ENCODE measurements around the gene ZNF48.

Gene ZNF48

DNA sequence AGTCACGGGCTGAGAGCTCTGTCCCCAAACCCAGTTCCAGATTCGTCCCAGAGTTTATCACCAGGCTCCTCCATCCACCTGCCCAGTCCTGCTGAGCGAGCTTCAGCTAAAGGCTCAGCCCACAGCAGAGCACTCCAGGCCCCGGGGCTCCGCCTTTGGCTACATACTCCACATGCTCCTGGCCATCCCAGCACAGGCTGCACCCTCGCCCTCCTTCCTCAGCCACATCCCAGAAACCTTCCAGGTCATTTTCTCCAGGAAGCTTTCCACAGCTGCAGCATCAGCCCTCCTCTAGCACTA is 35.4 kb upstream of the ZNF48 start:
- TF ChIP-seq, protein P1, sequence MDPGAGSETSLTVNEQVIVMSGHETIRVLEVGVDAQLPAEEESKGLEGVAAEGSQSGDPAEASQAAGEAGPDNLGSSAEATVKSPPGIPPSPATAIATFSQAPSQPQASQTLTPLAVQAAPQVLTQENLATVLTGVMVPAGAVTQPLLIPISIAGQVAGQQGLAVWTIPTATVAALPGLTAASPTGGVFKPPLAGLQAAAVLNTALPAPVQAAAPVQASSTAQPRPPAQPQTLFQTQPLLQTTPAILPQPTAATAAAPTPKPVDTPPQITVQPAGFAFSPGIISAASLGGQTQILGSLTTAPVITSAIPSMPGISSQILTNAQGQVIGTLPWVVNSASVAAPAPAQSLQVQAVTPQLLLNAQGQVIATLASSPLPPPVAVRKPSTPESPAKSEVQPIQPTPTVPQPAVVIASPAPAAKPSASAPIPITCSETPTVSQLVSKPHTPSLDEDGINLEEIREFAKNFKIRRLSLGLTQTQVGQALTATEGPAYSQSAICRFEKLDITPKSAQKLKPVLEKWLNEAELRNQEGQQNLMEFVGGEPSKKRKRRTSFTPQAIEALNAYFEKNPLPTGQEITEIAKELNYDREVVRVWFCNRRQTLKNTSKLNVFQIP (CRISPR knock-in tag; IDR thresholded peaks at IDR 0.05; ENCODE audit: borderline replicate concordance, low read depth), result no peak
- TF ChIP-seq, protein P2, sequence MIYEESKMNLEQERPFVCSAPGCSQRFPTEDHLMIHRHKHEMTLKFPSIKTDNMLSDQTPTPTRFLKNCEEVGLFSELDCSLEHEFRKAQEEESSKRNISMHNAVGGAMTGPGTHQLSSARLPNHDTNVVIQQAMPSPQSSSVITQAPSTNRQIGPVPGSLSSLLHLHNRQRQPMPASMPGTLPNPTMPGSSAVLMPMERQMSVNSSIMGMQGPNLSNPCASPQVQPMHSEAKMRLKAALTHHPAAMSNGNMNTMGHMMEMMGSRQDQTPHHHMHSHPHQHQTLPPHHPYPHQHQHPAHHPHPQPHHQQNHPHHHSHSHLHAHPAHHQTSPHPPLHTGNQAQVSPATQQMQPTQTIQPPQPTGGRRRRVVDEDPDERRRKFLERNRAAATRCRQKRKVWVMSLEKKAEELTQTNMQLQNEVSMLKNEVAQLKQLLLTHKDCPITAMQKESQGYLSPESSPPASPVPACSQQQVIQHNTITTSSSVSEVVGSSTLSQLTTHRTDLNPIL (CRISPR knock-in tag; IDR thresholded peaks at IDR 0.05; ENCODE audit: low read depth), result no peak
- TF ChIP-seq ISL1 (CRISPR knock-in tag; IDR thresholded peaks at IDR 0.05) (no peak), ZNF8 (CRISPR knock-in tag; IDR thresholded peaks at IDR 0.05) (no peak), RARB (CRISPR knock-in tag; IDR thresholded peaks at IDR 0.05) (no peak), BACH2 (CRISPR knock-in tag; IDR thresholded peaks at IDR 0.05; ENCODE audit: borderline replicate concordance) (no peak), OSR1 (CRISPR knock-in tag; IDR thresholded peaks at IDR 0.05) (no peak), SNAI2 (CRISPR knock-in tag; IDR thresholded peaks at IDR 0.05) (no peak), TCF4 (CRISPR knock-in tag; IDR thresholded peaks at IDR 0.05; ENCODE audit: borderline replicate concordance) (no peak), GLIS3 (CRISPR knock-in tag; IDR thresholded peaks at IDR 0.05) (no peak), ESRRG (CRISPR knock-in tag; IDR thresholded peaks at IDR 0.05) (no peak), ZNF565 (CRISPR knock-in tag; conservative IDR thresholded peaks at IDR 0.05; ENCODE audit: low read depth) (no peak), ZNF70 (CRISPR knock-in tag; IDR thresholded peaks at IDR 0.05) (no peak), ARNTL (CRISPR knock-in tag; IDR thresholded peaks at IDR 0.05; ENCODE audit: borderline replicate concordance, low read depth) (no peak)
- TF ChIP-seq, protein P3, sequence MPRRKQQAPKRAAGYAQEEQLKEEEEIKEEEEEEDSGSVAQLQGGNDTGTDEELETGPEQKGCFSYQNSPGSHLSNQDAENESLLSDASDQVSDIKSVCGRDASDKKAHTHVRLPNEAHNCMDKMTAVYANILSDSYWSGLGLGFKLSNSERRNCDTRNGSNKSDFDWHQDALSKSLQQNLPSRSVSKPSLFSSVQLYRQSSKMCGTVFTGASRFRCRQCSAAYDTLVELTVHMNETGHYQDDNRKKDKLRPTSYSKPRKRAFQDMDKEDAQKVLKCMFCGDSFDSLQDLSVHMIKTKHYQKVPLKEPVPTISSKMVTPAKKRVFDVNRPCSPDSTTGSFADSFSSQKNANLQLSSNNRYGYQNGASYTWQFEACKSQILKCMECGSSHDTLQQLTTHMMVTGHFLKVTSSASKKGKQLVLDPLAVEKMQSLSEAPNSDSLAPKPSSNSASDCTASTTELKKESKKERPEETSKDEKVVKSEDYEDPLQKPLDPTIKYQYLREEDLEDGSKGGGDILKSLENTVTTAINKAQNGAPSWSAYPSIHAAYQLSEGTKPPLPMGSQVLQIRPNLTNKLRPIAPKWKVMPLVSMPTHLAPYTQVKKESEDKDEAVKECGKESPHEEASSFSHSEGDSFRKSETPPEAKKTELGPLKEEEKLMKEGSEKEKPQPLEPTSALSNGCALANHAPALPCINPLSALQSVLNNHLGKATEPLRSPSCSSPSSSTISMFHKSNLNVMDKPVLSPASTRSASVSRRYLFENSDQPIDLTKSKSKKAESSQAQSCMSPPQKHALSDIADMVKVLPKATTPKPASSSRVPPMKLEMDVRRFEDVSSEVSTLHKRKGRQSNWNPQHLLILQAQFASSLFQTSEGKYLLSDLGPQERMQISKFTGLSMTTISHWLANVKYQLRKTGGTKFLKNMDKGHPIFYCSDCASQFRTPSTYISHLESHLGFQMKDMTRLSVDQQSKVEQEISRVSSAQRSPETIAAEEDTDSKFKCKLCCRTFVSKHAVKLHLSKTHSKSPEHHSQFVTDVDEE (CRISPR knock-in tag; IDR thresholded peaks at IDR 0.05), result no peak
- ATAC-seq, result no peak

DNA sequence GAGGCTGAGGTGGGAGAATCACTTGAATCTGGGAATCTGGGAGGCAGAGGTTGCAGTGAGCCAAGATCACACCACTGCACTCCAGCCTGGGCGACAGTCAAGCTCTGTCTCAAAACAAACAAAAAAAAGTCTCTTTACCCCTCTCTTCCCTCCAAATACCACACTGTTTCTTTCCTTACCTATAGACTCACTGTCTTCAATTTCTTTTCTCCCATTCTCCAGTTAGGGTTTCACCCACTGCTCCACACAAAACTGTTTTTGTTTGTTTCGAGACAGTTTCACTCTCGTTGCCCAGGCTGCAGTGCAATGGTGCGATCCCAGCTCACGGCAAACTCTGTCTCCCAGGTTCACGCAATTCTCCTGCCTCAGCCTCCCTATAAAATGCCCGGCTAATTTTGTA is 34.0 kb upstream of the ZNF48 start:
- no peak for ATAC-seq
- TF ChIP-seq ISL1 (CRISPR knock-in tag; IDR thresholded peaks at IDR 0.05) (no peak), SNAI2 (CRISPR knock-in tag; IDR thresholded peaks at IDR 0.05) (no peak), ZFP30 (CRISPR knock-in tag; IDR thresholded peaks at IDR 0.05) (no peak), CSDC2 (CRISPR knock-in tag; IDR thresholded peaks at IDR 0.05) (no peak), TCF4 (CRISPR knock-in tag; IDR thresholded peaks at IDR 0.05; ENCODE audit: borderline replicate concordance) (no peak), GLIS3 (CRISPR knock-in tag; IDR thresholded peaks at IDR 0.05) (no peak), OSR1 (CRISPR knock-in tag; IDR thresholded peaks at IDR 0.05) (no peak), PPARA (CRISPR knock-in tag; IDR thresholded peaks at IDR 0.05; ENCODE audit: borderline replicate concordance) (no peak), BACH2 (CRISPR knock-in tag; IDR thresholded peaks at IDR 0.05; ENCODE audit: borderline replicate concordance) (no peak), TOX (CRISPR knock-in tag; IDR thresholded peaks at IDR 0.05; ENCODE audit: borderline replicate concordance) (no peak), ARNTL (CRISPR knock-in tag; IDR thresholded peaks at IDR 0.05; ENCODE audit: borderline replicate concordance, low read depth) (no peak), ZNF70 (CRISPR knock-in tag; IDR thresholded peaks at IDR 0.05) (no peak), RARB (CRISPR knock-in tag; IDR thresholded peaks at IDR 0.05) (no peak), ESRRG (CRISPR knock-in tag; IDR thresholded peaks at IDR 0.05) (no peak), ZNF8 (CRISPR knock-in tag; IDR thresholded peaks at IDR 0.05) (no peak), ZC3H10 (CRISPR knock-in tag; IDR thresholded peaks at IDR 0.05) (no peak)
- TF ChIP-seq, protein P4, sequence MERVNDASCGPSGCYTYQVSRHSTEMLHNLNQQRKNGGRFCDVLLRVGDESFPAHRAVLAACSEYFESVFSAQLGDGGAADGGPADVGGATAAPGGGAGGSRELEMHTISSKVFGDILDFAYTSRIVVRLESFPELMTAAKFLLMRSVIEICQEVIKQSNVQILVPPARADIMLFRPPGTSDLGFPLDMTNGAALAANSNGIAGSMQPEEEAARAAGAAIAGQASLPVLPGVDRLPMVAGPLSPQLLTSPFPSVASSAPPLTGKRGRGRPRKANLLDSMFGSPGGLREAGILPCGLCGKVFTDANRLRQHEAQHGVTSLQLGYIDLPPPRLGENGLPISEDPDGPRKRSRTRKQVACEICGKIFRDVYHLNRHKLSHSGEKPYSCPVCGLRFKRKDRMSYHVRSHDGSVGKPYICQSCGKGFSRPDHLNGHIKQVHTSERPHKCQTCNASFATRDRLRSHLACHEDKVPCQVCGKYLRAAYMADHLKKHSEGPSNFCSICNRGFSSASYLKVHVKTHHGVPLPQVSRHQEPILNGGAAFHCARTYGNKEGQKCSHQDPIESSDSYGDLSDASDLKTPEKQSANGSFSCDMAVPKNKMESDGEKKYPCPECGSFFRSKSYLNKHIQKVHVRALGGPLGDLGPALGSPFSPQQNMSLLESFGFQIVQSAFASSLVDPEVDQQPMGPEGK (CRISPR knock-in tag; IDR thresholded peaks at IDR 0.05; ENCODE audit: borderline replicate concordance), result no peak
- TF ChIP-seq, protein P5, sequence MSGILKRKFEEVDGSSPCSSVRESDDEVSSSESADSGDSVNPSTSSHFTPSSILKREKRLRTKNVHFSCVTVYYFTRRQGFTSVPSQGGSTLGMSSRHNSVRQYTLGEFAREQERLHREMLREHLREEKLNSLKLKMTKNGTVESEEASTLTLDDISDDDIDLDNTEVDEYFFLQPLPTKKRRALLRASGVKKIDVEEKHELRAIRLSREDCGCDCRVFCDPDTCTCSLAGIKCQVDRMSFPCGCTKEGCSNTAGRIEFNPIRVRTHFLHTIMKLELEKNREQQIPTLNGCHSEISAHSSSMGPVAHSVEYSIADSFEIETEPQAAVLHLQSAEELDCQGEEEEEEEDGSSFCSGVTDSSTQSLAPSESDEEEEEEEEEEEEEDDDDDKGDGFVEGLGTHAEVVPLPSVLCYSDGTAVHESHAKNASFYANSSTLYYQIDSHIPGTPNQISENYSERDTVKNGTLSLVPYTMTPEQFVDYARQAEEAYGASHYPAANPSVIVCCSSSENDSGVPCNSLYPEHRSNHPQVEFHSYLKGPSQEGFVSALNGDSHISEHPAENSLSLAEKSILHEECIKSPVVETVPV (CRISPR knock-in tag; IDR thresholded peaks at IDR 0.05), result no peak
- TF ChIP-seq, protein P2 (CRISPR knock-in tag; IDR thresholded peaks at IDR 0.05; ENCODE audit: low read depth), result no peak
- TF ChIP-seq, protein P3 (CRISPR knock-in tag; IDR thresholded peaks at IDR 0.05), result no peak

All from SK-N-SH treated with all-trans-retinoic acid at 6 μM for 48 hours (cell line).